NCI-H2196 (cell line): ENCODE measurements around the gene CSMD2.
"Not testable (repeated sequence)": the region's sequence is repeated elsewhere in the genome, so short reads cannot be mapped to it uniquely, and the experiment has no call there.

ENCODE experiments used
- DNase-seq: peaks from one replicate; lab custom pipeline; 2025; ENCODE audit not compliant: unreplicated experiment; lab: John Stamatoyannopoulos, UW

CSMD2 gene

GRCh38 chr1:34164771-34165391, at the start of gene CSMD2:
Gene CSMD2, minus strand, starts transcription at chr1:34165230. Its CDS starts 133 bp downstream, at chr1:34165097.
- DNase-seq: no peak

DNA sequence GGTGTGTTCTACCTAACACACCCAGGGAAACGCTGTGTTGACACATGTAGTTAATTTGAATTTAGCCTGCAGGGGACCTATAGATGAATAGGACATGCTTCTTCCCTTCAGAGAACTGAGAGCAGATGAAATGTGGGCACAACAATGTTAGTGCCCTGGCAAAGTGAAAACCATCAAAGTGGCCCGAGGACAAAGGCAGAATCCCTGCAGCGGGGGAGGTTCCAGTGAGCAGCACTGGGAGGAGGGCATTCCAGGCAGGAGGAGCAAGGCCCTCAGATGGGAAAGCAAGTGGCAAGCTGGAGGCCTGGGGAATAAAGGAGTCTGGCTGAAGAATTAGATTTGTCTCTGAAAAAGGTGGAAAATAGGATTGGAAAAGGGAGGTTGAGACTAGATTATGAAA, 48.9 kb upstream of the CSMD2 start:
- DNase-seq: no peak

GRCh38 chr1:34212673-34213072, 47.6 kb upstream of the CSMD2 start:
- DNase-seq: no peak

GRCh38 chr1:34199927-34200326, 34.9 kb upstream of the CSMD2 start:
- no peak for DNase-seq

DNA sequence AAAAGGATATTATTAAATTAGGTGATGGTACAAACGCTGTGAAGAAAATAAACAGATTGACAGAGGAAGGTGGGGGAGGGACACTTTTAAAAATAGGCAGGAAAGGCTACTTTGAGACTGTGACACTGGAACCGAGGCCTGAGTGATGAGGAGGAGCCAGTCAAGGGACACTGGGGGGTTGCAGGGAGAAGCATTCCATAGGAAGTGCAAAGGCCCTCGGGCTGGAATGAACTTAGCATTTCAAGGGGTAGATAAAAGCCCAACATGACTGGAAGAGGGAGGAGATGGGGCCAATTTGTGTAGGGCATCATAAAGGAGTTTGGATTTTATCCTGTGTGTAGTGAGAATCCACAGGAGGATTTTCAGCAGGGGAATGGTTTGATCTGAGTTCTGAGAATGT, 27.6 kb upstream of the CSMD2 start:
- DNase-seq: no peak

DNA sequence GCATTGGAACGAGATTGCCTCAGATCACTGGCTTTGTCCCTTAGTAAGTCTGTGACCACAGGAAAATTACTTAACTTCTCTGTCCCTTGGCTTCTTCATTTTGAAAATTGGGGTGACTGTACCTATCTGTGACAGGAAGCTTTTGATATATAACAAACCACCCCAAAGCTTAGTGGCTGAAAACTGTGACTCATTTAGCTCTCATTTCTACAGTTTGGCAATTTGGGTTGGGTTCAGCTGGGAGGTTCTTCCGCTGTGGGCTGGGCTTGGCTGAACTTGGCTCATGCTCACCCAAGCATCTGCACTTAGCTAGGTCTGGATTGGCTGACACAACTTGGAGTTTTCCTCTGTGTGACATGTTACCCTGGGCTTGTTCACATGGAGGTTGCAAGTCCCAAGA, 25.7 kb upstream of the CSMD2 start:
- DNase-seq: no peak

GRCh38 chr1:34188985-34189384, 24.0 kb upstream of the CSMD2 start:
- no peak for DNase-seq

GRCh38 chr1:34188418-34188817, 23.4 kb upstream of the CSMD2 start:
- no peak for DNase-seq

DNA sequence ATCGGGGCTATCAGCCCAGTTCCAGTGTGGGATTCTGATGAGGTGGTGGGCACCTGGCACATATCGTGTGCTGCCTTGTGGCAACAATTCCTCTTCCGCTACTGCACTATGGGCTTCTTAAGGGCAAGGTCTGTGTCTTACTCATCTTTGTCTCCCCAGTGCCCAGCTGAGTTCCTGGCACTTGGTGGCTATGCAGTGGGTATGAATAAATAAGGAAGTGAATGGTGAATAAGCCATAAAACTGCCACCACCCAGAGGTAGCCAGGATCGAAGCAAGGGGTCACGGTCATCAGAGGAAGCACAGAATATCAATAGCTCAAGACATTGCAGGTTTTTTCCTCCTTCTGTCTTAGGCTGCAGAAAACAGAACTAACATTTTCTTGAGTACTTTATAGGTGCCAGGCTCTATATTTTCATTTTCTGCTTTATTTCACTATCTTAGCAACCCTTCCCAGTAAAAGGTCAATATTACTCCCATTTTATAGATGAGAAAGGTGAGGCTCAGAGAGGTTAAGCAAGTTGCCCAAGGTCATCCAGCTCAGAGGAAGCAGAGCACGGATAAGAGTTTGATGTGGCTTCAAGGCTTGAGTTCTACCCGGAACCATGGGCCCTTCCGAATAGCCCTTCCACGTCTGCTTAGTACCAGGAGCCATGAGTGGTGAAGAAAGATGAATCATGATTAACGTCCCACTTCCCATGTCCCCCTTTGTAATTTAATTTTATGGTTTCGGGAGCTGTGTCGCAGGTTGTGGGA, 21.9 kb upstream of the CSMD2 start:
- DNase-seq: no peak

GRCh38 chr1:34183381-34183780, 18.4 kb upstream of the CSMD2 start:
- DNase-seq: not testable (repeated sequence)

GRCh38 chr1:34178072-34178471, 13.0 kb upstream of the CSMD2 start:
- no peak for DNase-seq

DNA sequence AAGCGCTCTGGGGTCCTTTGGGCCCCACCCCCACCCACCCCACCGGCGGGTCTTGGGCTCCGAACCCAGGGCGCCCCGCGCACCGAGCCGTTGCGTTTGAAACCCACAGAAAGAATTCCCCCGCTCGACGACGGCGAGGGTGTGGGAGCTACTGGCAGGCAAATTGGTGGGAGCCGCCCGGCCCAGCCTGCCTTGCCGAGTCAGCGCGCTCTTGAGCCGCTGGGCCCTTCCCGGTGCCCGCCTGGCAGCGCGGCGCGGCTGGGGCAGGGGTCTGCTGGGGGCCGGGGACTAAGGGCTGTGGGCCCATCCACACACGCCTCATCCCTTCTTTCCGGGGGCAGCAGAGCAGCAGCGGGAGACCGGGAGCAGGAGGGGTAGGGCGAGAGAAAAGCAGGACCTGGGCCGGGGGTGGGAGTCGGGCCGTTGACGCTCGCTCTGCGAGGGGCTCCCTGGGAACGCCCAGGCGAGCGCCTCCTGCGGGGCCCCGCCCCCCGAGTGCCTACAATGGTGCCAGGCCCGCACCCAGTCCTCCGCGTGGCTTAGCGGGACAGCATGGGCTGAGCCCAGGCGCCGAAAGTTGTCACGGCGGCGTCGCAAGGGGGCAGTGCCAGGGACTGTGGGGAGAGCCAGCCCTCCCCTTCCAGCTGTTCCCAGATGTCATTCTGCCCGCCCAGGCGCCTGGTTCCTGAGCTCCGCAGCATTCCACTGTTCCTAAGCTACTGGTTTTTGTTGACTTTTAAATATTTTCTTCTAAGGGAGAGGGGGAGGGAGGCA, 12.0 kb upstream of the CSMD2 start, which contains the start of gene C1orf94:
Gene C1orf94 (plus strand): TSS at position 78 of the 774 bp plus-strand sequence. CDS start 883 bp downstream, outside the sequence.
- DNase-seq: no peak

DNA sequence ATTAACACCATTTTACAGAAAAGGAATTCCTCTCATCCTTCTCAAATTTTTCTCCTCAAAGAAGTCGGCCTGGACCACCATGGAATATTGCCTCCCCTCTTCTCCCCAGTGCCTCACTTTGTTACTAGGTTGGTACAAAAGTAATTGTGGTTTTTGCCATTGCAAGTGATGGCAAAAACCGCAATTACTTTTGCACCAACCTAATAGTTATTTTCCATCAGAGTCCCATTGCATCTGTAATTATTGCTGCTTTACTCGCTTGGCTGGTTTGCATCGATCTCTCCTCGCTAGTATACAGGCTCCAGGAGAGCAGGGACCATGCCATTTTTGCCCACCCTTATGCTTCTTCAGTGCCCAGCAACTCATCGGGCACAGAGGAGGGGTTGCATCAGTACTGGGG, 10.7 kb upstream of the CSMD2 start:
- DNase-seq: no peak

DNA sequence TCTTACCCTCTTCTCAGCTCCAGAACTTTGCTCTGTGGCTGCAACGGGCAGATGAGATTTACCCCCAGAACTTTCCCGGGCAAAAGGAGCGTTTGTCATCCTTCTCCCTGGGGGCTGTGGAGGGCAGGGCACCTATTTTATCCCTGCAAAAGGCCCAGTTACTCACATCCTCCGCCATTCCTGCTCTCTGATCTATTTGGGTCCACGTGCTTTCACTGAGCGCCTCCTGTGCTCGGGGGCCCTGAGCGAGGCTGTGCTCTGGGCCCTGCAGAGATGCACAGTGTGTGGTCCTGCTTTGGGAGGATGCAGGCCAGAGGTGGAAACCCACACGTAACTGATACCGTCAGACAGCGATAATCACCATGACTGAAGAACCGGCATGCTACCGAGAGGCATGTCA, 2.4 kb upstream of the CSMD2 start:
- DNase-seq: no peak

- DNase-seq: no peak
Observed at GRCh38 chr1:34166625-34167361, 1.8 kb upstream of the CSMD2 start.

DNA sequence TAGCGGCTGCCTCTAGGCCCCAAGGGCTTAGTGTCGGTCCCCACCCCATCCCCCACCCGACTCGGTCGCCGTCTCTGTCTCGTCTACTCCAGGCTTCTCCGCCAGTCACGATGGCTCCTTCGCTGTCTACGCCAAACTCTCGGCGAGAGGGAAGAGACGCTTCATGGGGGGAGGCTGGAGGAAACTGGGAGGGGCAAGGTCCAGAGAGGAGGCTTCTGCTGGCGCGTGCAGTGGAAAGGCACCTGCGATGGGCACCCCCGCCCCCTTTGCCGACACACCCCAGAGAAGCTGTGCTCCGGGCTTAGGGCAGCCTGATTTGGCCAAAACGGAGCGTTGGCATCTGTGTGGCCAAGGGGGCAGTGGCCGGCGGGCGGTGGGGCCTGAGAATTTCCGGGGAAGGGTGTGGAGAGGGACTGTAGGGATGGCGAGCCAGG, 1.2 kb upstream of the CSMD2 start:
- no peak for DNase-seq

DNA sequence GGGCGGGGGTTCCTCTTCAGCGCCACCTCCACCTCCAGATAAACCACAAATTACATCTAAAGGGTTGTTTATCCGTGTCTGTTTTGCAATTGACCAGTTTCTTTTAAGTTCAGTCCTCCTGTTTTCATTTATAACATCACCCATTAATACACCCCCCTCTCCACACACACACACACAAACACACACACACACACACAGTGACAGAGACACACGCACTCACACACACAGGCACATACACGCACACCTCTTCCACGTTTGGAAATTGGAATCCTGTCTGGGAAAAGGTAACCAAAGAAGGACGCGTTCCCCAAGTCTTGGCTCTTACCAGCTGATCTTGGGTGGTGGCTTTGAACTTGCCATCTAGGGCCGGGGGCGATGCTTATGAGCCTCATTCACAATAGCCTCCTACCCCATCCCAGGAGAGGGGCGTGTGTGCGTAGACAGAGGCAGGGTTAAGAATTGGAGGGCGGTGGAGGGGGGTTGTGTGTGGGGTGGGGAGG, 442 bp upstream of the CSMD2 start:
- no peak for DNase-seq

- no peak for DNase-seq
Observed at GRCh38 chr1:34163792-34164731, 968 bp downstream of the CSMD2 start.

DNA sequence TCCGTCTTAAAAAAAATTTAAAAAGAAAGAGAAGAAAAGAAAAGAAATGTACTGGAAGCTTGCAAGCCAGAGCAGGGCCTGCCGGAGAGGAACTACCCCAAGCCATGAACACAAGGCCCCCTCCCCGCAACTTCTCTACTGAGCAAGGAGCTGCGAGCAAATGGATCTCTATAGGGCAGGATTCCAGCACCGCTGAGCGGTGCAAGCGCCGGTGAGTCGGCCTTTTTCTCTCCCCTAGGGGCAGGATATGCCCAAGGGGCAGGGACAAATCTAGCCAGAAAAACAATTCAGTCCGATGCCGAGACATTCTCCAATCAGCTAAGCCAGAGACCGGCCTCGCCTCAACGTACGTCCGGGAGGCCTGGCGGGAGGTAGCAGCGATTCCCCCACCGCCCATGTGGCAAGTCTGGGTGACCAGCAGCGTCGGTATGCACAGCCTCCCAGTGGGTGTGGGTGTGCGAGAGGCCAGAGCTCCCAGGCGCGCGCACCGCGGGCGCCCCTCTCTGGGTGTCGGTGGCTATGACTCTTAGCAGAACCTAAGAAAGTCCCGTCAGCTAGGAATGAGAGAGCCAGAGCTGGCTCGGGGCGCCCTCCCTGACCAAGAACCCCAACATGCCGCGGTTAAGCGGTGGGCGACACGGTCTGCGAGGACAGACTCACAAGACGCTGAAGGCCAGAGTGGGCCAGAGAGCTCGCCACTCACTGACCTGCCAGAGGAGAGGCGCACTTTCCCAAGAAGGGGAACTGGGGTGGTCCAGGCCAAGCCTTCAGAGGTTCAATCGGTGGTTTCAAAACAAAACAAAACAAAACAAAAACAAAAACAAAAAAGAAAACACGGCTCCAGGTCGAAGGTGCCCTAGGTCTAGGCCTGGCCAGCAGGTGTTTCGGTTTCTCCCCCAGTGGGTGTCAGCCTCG, 1.9 kb downstream of the CSMD2 start:
- DNase-seq: no peak
